ENCODE data around the gene GAS5. TPM values are rescaled to one million over a fixed set of nuclear protein-coding genes. Genes with fewer than 3 reads are reported as not detected.

GAS5 gene
- total and polyA plus RNA-seq, 9 of the 15 experiments (the other 6 are each of a cell fraction or from before 2014, with no cell fraction given) = 565 to 1,860 (median 1,006) TPM

- TF ChIP-seq ZNF277 (CRISPR knock-in tag; IDR thresholded peaks at IDR 0.05; ENCODE audit: borderline replicate concordance) (no peak), ZKSCAN8 (CRISPR knock-in tag; IDR thresholded peaks at IDR 0.05) (no peak), KLF10 (CRISPR knock-in tag; IDR thresholded peaks at IDR 0.05) (no peak), XRCC4 (IDR thresholded peaks at IDR 0.05; ENCODE audit: extremely low read depth, insufficient read depth, insufficient read length) (no peak), ZBTB33 (CRISPR knock-in tag; IDR thresholded peaks at IDR 0.05) (peak; percentile 49; the same call in 1 of the 2 replicates), TEAD2 (tag; IDR thresholded peaks at IDR 0.05) (no peak; the same call in 1 of the 2 replicates), ZNF121 (CRISPR knock-in tag; conservative IDR thresholded peaks at IDR 0.05) (no peak), E2F1 (CRISPR knock-in tag; IDR thresholded peaks at IDR 0.05) (peak; percentile 89; the same call in 1 of the 2 replicates), GTF3C2 (IDR thresholded peaks at IDR 0.05; ENCODE audit: borderline replicate concordance, extremely low read depth, insufficient read length) (no peak), HDAC2 (IDR thresholded peaks at IDR 0.05) (no peak), NEUROD1 (IDR thresholded peaks at IDR 0.05; ENCODE audit: borderline replicate concordance, low read depth, low read length, partially characterized antibody) (no peak), SLC30A9 (CRISPR knock-in tag; IDR thresholded peaks at IDR 0.05) (no peak), HNRNPLL (IDR thresholded peaks at IDR 0.05; ENCODE audit: low read depth, low read length, poor library complexity, severe bottlenecking) (peak; percentile 49), PREB (CRISPR knock-in tag; IDR thresholded peaks at IDR 0.05) (peak; percentile 19), STAT5A (IDR thresholded peaks at IDR 0.05; ENCODE audit: borderline replicate concordance, low read length) (peak; percentile 46; the same call in 1 of the 2 replicates), MEF2D (tag; conservative IDR thresholded peaks at IDR 0.05; ENCODE audit: low read depth) (peak; percentile 71; the same call in 1 of the 2 replicates), ZFP30 (CRISPR knock-in tag; IDR thresholded peaks at IDR 0.05; ENCODE audit: borderline replicate concordance) (no peak), HDAC3 (IDR thresholded peaks at IDR 0.05; ENCODE audit: borderline replicate concordance, partially characterized antibody) (peak; percentile 55), ZNF140 (CRISPR knock-in tag; IDR thresholded peaks at IDR 0.05) (no peak), JUNB (CRISPR knock-in tag; conservative IDR thresholded peaks at IDR 0.05) (peak; percentile 87)
Observed at GRCh38 chr1:173867753-173868265, at the start of gene GAS5 (continued).
